ENCODE measurements around the gene FHIP1B. TPM values are rescaled to one million over a fixed set of nuclear protein-coding genes. Genes with fewer than 3 reads are reported as not detected.

The FHIP1B gene
- total and polyA plus RNA-seq, 2 of the 4 experiments (the other 2 are of a cell fraction) = 5.9 to 30.2 TPM

GRCh38 chr11:6237266-6237665 lies 2.8 kb upstream of the FHIP1B start:
- H2AK5ac ChIP-seq (ENCODE audit: low read depth, low read length) = no peak overlapping the region
- H3K9me3 ChIP-seq (ENCODE audit: control insufficient read depth, insufficient read depth, low read length) = no peaks in the 10 kb centered on the region
- no peaks in the 10 kb centered on the region for H3K36me3 ChIP-seq (ENCODE audit: control insufficient read depth, insufficient read depth, low read length)
- H3K9me1 ChIP-seq (ENCODE audit: insufficient read depth, low read length) = 0 out of 2 replicates have a peak, but pooled peaks cover 6% of the 10 kb centered on the region
- ChIA-PET POLR2A (ENCODE audit: unreplicated experiment) (no interaction called here), CTCF (interaction anchor here (0.6 to 1.0 kb wide), 2 partner anchors 14 kb away, joined by 3 read pairs; no protein-coding TSS in a partner anchor)
- H3K27ac ChIP-seq (ENCODE audit: insufficient read depth, low read length) = no peak overlapping the region
- no peak overlapping the region for H3K18ac ChIP-seq (ENCODE audit: low read depth, low read length)
- no peak overlapping the region for H3K56ac ChIP-seq (ENCODE audit: extremely low read depth, insufficient read depth, low read length)
- ATAC-seq (ENCODE audit: low read depth) (no peak), DNase-seq (no peak)
- in situ Hi-C loops (cut with MboI; ENCODE audit: low sequenced_read_pairs) (no loop called here), intact Hi-C loops (cut with micrococcal nuclease) (no loop called here), dilution Hi-C loops (cut with HindIII; ENCODE audit: low sequenced_read_pairs, unreplicated experiment) (no loop called here)
- H4K5ac ChIP-seq (ENCODE audit: low read depth, low read length) = no peak overlapping the region
- no peak overlapping the region for H3K4me3 ChIP-seq (ENCODE audit: insufficient read depth, low read depth, low read length)
- no peak overlapping the region for H4K91ac ChIP-seq (ENCODE audit: insufficient read depth, low read depth, low read length)
- H2BK20ac ChIP-seq (ENCODE audit: low read depth, low read length) = no peak overlapping the region
- peaks cover 15 to 20% of the 10 kb centered on the region in 2 experiments for H3K79me1 ChIP-seq (ENCODE audit: low read depth in 1 of 2, low read length in 2 of 2)
- no peak overlapping the region for H3K9ac ChIP-seq (ENCODE audit: low read depth, low read length)
- H2AFZ ChIP-seq (replicated peaks; ENCODE audit: low read length, poor library complexity) = no peak overlapping the region
- H2AK9ac ChIP-seq (replicated peaks; ENCODE audit: low read depth, low read length, poor library complexity) = no peak overlapping the region
- H3K14ac ChIP-seq (replicated peaks; ENCODE audit: low read depth, low read length) = no peak overlapping the region
- no peak overlapping the region for H3K23ac ChIP-seq (ENCODE audit: low read depth, low read length)
- no peak overlapping the region for H3K4me2 ChIP-seq (ENCODE audit: low read depth, low read length)
- H2BK5ac ChIP-seq (ENCODE audit: low read depth, low read length, poor library complexity, severe bottlenecking) = no peak overlapping the region
- BruUV-seq (replicated peaks) = no TSS peak
- no peak for TF ChIP-seq MAZ (IDR thresholded peaks at IDR 0.05; ENCODE audit: borderline replicate concordance, low read depth, low read length)
- no peak for TF ChIP-seq MXI1 (IDR thresholded peaks at IDR 0.05; ENCODE audit: borderline replicate concordance, low read depth, low read length)
- TF ChIP-seq, protein P1, sequence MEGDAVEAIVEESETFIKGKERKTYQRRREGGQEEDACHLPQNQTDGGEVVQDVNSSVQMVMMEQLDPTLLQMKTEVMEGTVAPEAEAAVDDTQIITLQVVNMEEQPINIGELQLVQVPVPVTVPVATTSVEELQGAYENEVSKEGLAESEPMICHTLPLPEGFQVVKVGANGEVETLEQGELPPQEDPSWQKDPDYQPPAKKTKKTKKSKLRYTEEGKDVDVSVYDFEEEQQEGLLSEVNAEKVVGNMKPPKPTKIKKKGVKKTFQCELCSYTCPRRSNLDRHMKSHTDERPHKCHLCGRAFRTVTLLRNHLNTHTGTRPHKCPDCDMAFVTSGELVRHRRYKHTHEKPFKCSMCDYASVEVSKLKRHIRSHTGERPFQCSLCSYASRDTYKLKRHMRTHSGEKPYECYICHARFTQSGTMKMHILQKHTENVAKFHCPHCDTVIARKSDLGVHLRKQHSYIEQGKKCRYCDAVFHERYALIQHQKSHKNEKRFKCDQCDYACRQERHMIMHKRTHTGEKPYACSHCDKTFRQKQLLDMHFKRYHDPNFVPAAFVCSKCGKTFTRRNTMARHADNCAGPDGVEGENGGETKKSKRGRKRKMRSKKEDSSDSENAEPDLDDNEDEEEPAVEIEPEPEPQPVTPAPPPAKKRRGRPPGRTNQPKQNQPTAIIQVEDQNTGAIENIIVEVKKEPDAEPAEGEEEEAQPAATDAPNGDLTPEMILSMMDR (conservative IDR thresholded peaks at IDR 0.05; ENCODE audit: low read depth, low read length) = no peak
- TF ChIP-seq BHLHE40 (IDR thresholded peaks at IDR 0.05; ENCODE audit: low read depth, low read length) = no peak
- no peak for TF ChIP-seq POLR2A (IDR thresholded peaks at IDR 0.05; ENCODE audit: low read depth, low read length)
- no peak for TF ChIP-seq CHD1 (IDR thresholded peaks at IDR 0.05; ENCODE audit: low read depth, low read length)
- TF ChIP-seq RCOR1 (IDR thresholded peaks at IDR 0.05; ENCODE audit: insufficient replicate concordance, low read length) = no peak
- no peak for TF ChIP-seq MAFK (IDR thresholded peaks at IDR 0.05; ENCODE audit: low read depth, low read length)
- no peak for TF ChIP-seq FOS (IDR thresholded peaks at IDR 0.05; ENCODE audit: low read depth, low read length)
- TF ChIP-seq RFX5 (IDR thresholded peaks at IDR 0.05; ENCODE audit: low read depth, low read length) = no peak
- TF ChIP-seq SMC3 (IDR thresholded peaks at IDR 0.05; ENCODE audit: low read depth, low read length) = no peak
- no peak for TF ChIP-seq NFE2L2 (IDR thresholded peaks at IDR 0.05; ENCODE audit: low read depth, low read length)
- no peak for TF ChIP-seq ELK1 (IDR thresholded peaks at IDR 0.05; ENCODE audit: borderline replicate concordance, low read depth, low read length)
- TF ChIP-seq RAD21 (IDR thresholded peaks at IDR 0.05; ENCODE audit: low read length) = no peak
- no peak for TF ChIP-seq CEBPB (IDR thresholded peaks at IDR 0.05; ENCODE audit: low read depth, low read length)
- TF ChIP-seq, protein P2, sequence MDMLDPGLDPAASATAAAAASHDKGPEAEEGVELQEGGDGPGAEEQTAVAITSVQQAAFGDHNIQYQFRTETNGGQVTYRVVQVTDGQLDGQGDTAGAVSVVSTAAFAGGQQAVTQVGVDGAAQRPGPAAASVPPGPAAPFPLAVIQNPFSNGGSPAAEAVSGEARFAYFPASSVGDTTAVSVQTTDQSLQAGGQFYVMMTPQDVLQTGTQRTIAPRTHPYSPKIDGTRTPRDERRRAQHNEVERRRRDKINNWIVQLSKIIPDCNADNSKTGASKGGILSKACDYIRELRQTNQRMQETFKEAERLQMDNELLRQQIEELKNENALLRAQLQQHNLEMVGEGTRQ (IDR thresholded peaks at IDR 0.05; ENCODE audit: low read depth, low read length) = no peak
- no peak overlapping the region for H3K4ac ChIP-seq (ENCODE audit: low read depth, low read length)
- H2BK120ac ChIP-seq (ENCODE audit: low read depth, low read length) = no peak overlapping the region
- H2BK15ac ChIP-seq (ENCODE audit: low read depth, low read length) = no peak overlapping the region
- WGBS, 2 experiments (ENCODE audit: extremely low coverage in 2 of 2, insufficient read length in 1 of 2) = 100% methylated on average over 2 of the region's 4 CpGs; no CpG with 5 or more reads in 1 of the 2 experiments
- peaks cover 18% of the 10 kb centered on the region; the same call in 1 of the 2 replicates for H3K27me3 ChIP-seq (ENCODE audit: control insufficient read depth, insufficient read depth, low read length)
- H4K8ac ChIP-seq (ENCODE audit: low read depth in 2 of 2, low read length in 2 of 2) = no peak overlapping the region
- H4K20me1 ChIP-seq (ENCODE audit: insufficient read depth, low read length) = no peaks in the 10 kb centered on the region
- H3K4me1 ChIP-seq (ENCODE audit: control insufficient read depth, insufficient read depth, low read length) = no peaks in the 10 kb centered on the region

Data from IMR-90 (cell line).